GM19438 (cell line): Measurements from ENCODE around the gene GFRAL.

Experiments
- ATAC-seq: cut with Tn5 transposase; IDR thresholded peaks from one replicate; pipeline ENCODE4 v1.9.1; 2021; ENCODE audit warnings: low read depth; ENCODE audit not compliant: unreplicated experiment

GFRAL gene

GRCh38 chr6:55423933-55424332 is 96.7 kb downstream of the GFRAL start:
- ATAC-seq: no peak

- no peak for ATAC-seq
Observed at GRCh38 chr6:55433446-55434130, 106.3 kb downstream of the GFRAL start.

- ATAC-seq: no peak
Observed at GRCh38 chr6:55437141-55437540, 109.9 kb downstream of the GFRAL start.

GRCh38 chr6:55438203-55438602 is 110.9 kb downstream of the GFRAL start:
- no peak for ATAC-seq

DNA sequence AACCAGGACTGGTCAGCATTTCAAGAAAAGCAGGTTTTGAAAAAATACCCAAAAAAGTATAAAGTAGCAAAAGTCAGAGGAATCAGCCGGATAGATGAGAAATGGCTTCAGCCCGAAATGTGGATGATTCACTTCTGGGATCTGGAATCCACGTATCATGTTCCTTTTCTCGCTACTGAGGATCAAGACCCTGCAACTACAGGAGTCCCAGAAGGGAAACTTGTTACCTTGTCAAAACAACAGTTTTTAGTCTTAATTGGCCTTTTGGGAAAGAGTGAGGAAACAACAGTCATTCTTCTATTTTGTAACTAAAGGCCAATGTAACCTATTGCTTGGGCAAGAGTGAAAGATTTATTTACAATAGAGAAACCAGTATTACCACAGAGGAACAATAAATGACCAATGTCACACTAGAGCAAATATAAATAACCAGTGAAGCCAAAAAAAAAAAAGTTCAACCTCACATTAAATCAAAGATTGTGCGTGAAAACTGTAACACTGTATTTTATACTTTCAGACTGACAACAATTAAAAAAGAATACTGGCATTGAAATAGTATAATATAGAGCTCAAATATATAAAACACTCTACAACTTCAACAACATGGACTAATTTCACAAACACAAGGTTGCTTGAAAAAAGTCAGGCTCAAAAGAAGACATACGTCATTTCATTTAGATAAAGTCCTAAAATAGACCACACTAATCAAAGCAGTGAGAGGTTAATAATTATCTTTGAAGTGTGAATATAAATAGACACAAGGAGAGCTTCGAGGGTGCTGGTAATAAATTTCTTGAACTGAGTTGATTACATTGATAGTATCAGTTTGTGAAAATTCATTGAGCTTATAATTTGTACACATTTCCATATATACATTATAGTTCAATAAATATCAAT is 116.2 kb downstream of the GFRAL start:
- ATAC-seq: no peak

GRCh38 chr6:55445648-55446204 is 118.5 kb downstream of the GFRAL start:
- ATAC-seq: no peak

DNA sequence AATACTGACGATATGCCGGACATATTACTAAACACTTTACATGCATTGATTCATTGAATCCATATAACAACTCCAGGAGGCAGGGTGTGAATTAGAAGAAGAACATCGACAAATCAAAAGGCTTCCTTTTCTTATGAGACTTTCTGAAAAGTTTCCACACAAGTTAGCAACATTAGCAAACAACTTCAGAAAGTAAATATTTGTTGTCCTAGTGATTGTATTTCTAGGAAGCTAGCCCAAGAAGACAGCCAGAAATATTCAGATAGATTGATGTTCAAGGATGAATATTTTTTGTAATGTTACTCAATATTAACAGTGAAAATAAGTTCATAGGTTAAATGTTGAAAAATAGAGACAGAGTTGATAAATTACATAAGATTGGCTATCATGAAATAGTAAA is 120.6 kb downstream of the GFRAL start:
- ATAC-seq: no peak

DNA sequence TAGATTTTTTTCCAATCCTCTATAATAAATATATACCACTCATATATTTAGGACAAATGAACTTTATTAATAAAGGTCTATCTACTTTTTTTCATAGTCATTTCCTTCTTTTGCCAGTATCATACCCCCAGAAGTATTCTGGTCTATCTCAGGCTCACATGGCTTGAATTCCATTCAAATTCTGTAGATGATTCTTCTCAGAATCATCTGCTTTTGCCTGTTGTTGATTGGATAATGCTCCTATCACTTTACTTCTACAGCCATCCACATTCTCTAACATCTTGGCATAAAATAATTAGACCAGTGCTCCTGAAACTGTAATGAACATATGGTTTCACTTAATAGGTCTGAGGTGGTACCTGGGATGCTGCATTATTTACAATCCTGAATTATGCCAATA is 121.2 kb downstream of the GFRAL start:
- no peak for ATAC-seq

GRCh38 chr6:55449225-55449624 is 122.0 kb downstream of the GFRAL start:
- no peak for ATAC-seq

GRCh38 chr6:55450005-55450404 is 122.7 kb downstream of the GFRAL start:
- no peak for ATAC-seq
